GM04503 (cell line): Measurements from ENCODE around the gene PGAM2.

Experiments
- DNase-seq: peaks from one replicate; pipeline ENCODE4 v3.0.0-alpha.2; 2012; ENCODE audit warnings: low read depth

Gene PGAM2

DNA sequence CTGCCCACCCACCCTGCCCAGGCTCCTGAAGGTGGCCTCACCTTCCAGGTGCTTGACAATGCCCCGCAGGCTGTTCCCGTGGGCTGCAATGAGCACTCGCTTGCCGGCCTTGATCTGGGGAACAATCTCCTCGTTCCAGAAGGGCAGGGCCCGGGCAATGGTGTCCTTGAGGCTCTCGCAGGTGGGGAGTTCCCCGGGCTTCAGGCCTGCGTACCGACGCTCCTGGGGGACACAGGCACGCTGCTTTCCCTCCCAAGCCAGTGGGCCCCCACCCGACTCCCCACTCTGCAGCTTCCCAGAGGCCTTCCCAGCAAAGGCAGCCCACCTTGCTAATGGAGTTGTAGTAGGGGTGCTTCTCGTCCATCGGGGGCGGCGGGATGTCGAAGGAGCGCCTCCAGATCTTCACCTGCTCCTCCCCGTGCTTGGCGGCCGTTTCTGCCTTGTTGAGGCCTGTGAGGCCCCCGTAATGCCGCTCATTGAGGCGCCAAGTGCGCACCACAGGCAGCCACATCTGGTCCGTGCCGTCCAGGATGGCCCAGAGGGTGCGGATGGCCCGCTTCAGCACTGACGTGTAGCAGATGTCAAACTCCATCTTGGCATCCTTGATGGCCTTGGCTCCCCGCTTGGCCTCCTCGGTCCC is 456 bp downstream of the PGAM2 start:
- DNase-seq = no peak

DNA sequence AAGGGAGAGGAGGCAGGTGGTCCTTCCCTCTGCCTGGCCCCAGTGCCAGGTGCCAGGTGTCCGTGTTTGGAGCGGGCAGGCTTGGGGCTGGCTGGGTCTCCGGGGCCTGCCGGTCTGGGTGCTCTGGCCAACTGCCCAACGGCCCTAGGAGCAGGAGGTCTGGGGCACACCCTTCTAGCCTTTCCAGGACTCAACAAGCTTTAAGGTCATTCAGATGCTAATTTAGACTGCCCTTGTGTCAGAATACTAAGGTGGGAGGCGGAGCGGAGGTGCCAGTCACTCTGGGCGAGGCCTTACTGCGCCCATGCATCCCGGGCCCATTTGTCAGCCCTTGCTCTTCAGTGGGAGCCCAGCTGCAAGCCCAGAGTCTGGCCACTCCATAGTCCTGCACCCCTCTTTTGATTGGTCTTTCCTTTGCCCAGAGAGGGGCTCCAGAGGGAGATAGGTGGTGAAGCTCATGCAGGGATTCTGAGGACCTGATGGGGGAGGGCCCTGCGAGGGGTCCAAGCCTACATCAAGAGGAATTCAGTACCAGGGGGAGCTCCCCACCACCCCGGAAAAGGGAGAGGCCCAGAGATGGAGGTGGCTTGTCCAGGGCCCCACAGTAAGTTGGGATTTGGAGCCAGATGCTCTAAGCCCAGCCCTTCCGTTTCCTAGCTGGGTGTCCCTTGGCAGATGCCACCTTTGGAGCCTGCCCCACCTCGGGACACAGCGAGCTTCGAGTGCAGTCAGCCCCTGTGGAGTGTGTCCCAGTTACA is 1.3 kb downstream of the PGAM2 start:
- no peak for DNase-seq

DNA sequence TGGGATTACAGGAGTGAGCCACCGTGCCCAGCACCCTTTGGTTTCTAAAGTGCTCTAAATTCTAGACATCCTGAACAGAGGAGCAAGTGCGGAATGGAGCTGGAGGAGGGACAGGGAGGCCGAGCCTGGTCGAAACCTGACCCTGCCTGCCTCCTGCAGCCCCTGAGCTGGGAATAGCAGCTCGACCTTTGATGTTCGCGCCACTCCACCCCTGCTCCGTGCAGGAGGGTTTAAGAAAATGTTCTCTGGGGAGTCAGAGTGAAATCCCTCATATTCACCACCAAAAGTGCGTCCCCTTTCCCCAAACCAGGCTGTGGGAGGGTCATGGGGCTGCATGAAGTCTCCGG is 1.8 kb downstream of the PGAM2 start:
- no peak for DNase-seq

DNA sequence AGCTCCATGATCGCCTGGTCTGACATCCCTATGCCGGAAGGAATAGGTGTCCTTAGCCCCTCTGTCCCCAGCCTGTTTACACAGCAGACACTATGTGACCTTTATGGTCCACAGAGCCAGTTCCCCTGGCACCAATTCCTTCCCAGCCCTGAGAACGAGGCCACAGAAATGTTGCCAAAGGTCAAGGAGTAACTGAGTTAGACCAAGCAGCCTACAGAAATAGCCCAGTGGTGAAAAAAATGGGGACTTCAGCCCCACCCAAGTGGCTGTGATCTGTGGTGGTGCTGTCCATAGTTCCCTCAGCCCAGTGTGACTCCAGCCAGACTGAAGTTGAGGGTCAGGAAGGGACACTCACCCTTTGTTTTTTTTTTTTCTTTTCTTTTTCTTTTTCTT is 2.5 kb downstream of the PGAM2 start:
- DNase-seq = no peak

DNA sequence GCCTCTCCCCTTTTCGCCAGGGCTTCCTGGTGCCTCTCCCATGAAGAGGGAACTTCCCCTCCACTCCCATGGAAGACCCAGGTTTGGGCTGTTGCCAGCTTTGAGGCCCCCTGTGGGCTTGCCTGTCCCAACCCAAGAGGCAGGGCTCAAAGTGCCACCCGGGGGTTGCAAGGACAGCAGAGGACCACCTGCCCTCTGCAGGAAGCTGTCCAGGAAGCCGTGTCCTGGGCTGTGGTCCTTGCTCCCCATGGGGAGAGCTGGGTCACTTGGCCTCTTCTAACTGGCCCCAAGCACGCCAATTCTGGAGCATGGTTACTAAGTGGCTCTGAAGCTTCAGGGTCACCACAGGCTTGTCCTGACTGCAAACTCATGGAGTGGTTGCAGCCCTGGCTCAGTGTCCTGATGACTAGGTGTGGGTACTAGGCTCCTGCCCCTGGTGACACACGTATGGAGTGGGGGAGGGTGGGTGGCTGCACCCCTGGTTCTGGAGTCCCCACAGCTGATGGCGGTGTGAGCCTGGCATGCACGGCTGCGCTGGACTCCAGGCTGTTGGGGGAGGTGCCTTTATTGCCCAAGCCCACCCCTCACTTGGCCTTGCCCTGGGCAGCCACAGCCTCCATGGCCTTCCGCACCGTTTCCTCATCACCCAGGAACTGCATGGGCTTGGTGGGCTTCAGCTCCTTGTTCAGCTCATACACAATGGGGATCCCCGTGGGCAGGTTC is 3.0 kb downstream of the PGAM2 start:
- no peak for DNase-seq

DNA sequence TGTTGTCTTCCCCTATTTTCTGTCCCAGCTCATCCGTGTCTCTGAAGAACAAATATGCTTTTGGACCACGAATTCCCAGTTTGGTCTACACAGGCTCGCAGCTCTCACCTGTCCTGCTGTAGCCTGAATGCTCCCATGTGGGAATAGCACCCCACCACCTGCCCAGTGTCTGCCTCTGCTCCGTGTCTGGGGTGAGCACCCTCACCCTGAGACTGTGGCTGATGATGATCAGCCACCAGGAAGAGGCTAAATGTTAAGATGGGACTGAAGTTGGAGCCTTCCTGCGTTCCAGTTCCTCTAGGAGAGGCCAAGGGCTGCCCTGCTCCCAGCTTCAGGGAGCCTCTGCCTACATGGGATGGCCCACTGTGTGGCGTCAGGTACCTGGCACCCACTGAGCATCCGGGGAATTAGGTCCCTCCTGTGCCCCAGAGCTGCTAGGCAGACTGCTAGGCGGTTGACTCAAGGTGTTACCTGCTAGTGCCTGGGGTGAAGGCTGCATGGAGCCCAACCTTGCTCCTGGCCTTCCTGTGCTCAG is 3.7 kb downstream of the PGAM2 start:
- DNase-seq = no peak

DNA sequence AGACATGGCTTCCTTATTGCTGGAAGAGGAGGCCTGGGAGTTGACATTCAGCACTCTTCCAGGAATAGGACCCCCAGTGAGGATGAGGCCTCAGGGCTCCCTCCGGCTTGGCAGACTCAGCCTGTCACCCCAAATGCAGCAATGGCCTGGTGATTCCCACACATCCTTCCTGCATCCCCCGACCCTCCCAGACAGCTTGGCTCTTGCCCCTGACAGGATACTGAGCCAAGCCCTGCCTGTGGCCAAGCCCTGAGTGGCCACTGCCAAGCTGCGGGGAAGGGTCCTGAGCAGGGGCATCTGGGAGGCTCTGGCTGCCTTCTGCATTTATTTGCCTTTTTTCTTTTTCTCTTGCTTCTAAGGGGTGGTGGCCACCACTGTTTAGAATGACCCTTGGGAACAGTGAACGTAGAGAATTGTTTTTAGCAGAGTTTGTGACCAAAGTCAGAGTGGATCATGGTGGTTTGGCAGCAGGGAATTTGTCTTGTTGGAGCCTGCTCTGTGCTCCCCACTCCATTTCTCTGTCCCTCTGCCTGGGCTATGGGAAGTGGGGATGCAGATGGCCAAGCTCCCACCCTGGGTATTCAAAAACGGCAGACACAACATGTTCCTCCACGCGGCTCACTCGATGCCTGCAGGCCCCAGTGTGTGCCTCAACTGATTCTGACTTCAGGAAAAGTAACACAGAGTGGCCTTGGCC is 4.3 kb downstream of the PGAM2 start:
- no peak for DNase-seq

DNA sequence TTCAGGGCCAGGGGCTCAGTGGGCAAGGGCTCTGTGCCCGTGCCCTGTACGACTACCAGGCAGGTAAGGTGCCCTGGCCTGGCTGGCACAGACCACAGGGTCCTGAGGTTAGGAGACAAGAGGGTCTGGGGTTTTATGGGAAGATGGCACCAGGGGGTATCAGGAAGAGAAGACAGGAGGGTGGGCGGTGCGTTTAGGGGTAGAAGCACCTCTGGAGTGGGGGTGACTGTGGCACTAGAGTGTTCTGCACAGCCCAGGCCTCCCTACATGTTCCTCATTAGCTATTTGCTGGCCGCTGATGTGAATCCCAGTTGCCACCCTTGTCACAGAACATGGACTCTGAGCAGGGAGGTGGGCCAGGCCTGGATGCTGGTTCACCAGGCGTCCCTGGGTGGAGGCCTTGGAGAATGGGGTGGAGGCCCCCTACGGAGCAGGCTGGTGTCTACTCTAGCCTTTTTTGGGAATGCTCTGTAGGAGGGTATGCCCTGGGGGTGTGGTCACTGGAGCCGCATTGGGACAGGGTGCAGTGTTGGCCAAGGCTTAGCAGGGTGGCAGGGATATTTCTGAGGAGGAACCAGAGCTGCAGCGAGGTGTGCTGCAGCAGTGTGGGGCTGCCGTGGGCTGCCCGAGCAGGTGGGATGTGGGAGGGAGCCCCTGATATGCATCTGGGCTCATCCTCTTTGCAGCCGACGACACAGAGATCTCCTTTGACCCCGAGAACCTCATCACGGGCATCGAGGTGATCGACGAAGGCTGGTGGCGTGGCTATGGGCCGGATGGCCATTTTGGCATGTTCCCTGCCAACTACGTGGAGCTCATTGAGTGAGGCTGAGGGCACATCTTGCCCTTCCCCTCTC is 5.0 kb downstream of the PGAM2 start:
- no peak for DNase-seq

DNA sequence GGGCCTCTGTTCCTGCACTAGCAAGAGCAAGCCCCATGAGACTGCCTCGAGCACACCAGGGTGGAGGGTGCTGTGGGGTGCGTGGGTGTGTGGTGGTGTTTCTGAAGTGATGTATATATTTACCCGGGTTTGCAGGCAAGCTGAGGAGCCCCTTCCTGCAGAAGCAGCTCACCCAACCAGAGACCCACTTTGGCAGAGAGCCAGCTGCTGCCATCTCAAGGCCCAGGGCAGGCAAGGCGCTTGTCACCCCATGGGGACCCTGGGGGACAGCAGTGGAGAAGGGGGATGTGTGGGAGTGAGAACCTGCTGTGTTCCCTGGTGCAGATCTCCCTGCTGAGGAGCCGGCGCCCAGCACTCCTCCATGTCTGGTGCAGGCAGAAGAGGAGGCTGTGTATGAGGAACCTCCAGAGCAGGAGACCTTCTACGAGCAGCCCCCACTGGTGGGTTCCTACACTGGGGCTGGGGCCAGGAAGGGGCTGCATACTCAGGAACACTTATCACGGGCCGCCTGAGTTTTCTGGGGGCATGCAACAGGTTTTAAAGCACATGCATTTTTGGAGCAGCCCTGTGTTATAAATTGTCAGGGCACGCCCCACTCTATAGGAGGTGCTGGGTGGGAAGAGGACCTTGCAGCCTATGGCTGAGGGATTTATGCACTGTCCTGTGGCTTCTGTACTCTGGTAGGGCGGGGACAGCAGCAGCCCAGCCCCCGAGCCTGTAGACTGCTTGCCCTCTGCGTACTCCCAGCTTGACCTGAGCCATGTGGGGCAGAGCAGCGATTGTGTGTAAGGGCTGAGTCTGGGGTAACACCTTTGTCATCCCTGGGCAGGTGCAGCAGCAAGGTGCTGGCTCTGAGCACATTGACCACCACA is 5.9 kb downstream of the PGAM2 start:
- DNase-seq = no peak

DNA sequence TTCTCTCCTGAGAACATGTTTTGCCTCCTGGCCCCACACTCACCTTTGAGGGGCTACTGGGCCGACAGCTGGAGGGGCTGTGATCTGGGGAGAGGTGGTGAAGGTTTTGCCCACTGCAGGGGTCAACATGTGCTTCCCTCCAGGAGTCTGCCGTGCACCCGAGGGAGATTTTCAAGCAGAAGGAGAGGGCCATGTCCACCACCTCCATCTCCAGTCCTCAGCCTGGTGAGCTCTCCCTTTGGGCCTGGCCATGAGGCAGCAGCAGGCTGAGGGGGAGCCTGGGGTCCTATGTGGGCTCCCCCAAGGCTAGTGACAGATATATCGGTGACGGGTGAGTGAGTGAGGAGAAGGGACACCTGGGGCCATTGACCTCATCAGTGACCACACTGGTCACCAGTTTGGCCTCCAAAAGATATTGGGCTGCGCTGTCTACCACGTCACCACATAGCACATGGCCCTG is 6.6 kb downstream of the PGAM2 start:
- DNase-seq = no peak

DNA sequence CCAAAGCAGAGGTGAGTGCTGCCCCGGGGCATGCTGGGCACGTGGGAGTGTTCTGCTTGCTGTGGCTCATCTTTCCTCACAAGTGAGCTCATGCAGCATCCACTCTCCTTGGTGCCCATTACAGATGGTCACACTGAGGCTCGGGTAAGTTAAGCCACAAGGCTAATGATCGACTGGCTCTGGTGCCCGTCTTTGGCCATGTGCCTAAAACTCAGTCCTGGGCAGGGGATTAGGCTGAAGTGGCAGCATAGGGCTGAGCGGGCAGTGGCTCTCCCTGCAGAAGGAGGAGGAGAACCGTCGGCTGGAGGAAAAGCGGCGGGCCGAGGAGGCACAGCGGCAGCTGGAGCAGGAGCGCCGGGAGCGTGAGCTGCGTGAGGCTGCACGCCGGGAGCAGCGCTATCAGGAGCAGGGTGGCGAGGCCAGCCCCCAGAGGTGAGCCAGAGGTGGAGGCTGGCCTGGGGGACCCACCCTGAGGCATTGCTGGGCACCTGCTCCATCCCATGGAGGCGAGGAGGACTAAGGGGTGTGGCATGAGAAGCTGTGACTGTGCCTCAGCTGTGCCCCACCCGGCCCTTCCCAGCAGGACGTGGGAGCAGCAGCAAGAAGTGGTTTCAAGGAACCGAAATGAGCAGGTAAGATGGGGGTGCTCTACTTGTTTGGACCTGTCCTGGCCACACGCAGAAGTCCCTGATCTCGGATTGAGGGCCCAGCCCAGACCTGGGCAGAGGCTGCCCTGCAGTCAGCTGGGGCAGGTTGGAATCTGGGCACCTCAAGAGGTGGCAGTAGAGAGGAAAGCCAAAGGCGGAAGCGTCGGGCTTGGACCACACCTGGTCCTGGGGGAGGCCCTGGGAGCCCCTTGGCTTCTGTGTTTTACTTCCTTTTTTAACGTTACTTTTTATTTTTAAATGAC is 7.3 kb downstream of the PGAM2 start:
- no peak for DNase-seq

DNA sequence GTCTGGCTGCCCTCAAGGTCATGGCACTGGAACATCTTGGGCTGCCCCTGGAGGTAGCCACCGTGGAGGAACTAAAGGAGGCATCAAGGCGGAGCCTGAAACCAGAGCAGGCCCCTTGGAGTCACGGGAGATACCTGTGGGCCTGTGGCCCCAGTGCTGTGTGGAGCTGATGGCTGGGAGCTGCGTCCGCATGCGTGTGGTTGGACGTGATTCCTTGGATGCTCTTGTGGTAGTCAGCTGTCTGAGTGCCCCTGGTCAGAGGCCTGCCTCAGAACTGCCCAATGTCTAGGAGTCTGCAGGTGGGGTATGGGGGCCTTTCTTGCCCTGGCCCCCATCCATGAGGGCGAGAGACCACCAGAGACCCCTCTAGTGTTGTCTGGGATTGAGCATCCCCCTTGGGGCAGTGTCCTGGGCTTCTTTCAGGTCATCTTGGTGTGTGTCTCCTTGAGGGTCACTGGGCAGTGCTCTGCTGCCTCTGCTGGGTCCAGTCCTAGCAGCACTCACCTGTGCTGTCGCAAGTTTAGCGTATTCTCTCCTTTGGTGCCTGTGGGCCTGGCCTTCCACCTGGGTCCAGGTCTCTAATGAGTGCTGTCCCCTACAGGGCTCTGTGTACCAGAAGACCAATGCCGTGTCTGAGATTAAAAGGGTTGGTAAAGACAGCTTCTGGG is 8.1 kb downstream of the PGAM2 start:
- DNase-seq = no peak

DNA sequence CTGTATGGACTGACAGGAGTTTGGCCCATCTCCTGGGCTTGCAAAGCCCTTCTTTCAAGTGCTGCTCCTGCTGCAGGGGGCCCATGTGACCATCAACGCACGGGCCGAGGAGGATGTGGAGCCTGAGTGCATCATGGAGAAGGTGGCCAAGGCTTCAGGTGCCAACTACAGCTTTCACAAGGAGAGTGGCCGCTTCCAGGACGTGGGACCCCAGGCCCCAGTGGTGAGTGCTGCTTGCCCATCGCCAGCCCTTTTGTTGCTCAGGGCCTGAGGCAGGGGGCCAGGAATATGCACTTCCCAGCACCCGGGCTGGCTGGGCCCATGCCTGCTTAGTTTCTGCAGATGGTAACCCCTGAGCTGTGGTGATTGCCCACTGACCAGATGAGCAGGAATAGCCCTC is 8.7 kb downstream of the PGAM2 start:
- DNase-seq = no peak

DNA sequence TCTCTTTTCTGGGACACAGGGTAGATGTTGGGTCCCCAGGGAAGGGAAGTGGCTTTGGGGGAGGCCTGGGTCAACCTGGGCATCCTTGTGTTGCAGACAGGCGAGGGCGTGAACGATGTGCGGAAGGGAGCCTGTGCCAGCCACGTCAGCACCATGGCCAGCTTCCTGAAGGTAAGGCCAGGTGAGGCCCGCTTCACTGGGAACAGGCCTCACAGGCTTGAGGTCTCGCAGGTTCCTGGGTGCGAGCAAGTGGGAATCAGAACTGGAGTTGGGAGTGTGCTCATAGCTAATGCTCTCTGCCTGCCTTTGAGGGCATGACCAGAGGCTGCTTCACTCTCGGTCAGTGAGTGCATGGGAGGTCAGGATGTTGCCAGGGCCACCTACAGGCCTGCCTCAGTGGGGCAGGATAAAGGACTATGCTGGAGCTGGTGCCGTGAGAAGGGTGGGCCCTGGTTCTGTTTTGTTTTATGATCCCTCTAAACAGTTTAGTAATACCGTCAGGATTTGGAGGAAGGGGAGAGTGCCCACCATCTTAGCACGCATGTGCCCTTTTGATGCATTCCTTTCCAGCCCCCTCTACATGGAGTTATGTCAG is 12.5 kb downstream of the PGAM2 start:
- no peak for DNase-seq

DNA sequence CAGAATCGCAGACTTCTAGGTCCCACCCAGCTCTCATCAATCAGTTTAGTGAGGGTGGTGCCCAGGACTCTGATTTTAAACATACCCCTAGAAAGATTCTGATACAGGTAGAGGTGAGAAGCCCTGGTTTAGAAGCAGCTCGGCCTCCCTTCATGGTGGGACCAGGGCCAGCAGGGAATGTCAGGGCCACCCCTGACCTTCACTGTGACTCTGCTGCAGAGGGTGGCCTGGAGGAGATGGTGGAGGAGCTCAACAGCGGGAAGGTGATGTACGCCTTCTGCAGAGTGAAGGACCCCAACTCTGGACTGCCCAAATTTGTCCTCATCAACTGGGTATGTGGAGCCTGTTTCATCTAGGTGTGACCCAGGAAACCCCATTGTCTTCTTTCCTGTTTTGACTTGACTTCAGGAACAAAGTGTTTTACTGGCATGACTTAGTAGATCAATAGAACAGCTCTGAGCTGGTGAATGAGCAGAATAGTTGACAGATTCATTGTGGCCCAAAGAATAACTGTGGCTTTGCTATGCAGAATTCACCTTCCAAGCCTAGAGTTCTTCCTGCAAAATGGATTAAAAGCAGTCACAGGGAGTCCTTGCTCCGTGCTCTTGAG is 13.7 kb downstream of the PGAM2 start:
- DNase-seq = no peak

DNA sequence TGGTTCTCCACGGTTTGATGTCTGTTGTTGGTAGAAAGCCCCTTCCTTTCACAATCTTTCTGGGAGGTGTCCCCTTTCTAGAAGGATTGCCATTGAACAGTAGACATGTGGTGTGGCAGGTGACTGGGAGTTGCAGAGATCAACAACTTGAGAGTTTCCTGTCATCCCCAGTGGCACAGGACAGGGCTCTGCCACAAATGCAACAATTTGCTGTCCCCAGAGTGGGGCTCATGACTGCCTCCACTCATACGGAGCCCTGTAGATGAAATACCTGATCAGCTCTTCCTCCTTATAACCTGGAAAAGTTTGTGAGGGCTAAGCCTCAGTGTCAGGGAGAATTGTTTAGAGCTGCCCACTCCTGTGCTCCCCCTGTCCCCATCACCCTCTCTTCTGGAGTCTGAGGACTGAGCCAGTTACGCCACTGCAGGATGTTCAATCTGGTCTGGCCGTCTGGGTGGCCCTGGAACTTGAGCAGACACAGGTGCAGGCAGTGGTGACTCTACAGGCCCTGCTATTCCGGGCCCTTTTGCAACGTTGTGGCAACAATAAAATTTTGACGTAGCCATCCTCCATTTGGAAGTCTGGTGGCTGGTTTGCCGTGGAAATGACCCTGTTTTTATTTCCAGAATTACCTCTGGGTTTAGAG is 14.3 kb downstream of the PGAM2 start:
- DNase-seq = no peak

DNA sequence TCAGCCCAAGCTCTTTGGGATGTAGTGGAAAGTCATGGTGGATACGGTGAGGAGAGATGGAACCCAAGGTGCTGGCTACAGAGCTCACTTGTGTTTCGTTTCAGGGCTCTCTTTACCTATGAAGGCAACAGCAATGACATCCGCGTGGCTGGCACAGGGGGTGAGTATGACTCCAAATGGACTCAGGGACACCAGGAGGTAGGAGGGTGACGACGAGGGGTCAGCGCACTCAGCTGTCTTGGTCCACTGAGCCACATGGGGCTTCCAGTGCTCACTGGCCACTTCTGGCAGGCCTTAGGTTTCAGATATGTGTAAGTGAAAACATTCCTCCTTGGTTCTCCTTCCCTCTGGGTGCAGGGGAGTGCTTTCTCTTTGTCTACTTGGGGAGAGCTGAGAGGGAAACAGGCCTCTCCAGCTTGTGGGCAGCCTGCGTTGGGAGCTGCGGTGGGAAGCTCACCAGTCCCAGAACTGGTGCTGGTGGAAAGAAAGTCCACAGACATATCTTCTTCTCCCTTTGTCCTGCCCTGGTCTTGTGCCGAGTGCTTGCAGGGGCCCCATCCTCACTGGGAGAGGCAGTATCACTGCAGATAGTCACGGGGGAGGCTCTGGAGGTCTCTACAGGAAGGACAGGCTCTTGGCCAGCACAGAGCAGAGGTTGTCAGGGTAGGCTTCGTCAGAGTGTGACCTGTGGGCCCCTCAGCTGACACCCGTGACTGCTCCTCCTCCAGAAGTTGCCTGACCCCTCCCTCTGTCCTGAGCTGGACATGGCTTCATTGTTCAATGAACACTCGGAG is 15.0 kb downstream of the PGAM2 start:
- no peak for DNase-seq
